GM12878 (cell line): Measurements from ENCODE around the gene AFF1.

ENCODE experiments used
- BRCA1 ChIP-seq: IDR thresholded peaks from 2 replicates; pipeline ENCODE4 v1.6.1; 2011; ENCODE audit warnings: low read depth, low read length, improper control_type of control experiment
- POLR2AphosphoS2 ChIP-seq: IDR thresholded peaks from 2 replicates; pipeline ENCODE4 v1.6.1; 2011; ENCODE audit warnings: low read depth, mild to moderate bottlenecking, low read length, improper control_type of control experiment, moderate library complexity
- TF ChIP-seq, protein P1 (sequence below): fragments of 450-650 bp; IDR thresholded peaks from 2 replicates; pipeline ENCODE4 v1.6.1; 2014; ENCODE audit warnings: mild to moderate bottlenecking

DNA sequence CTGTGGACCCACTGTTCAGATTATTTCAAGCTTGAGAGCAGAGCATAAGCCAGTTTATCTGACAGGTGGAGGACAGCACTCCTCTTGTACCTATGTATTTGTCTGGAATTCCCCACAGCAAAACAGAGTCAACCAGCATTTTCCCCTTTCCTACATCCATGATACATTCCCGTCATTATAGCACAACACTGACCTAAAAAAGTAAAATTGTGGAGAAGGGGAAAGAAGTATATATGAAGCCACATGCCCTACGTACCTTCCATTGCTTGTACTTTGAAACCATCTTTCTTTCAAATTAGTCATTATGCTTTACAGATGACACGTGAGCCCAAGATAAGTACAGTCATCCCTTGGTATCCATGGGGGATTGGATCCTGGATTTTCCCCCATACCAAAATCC is 212.3 kb downstream of the AFF1 start:
- TF ChIP-seq POLR2AphosphoS2 (no peak), BRCA1 (no peak)
- TF ChIP-seq, protein P1, sequence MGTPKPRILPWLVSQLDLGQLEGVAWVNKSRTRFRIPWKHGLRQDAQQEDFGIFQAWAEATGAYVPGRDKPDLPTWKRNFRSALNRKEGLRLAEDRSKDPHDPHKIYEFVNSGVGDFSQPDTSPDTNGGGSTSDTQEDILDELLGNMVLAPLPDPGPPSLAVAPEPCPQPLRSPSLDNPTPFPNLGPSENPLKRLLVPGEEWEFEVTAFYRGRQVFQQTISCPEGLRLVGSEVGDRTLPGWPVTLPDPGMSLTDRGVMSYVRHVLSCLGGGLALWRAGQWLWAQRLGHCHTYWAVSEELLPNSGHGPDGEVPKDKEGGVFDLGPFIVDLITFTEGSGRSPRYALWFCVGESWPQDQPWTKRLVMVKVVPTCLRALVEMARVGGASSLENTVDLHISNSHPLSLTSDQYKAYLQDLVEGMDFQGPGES, result no peak
